HG03066 (cell line): ENCODE data around the gene LARGE1.

Source experiments
- ATAC-seq: cut with Tn5 transposase; IDR thresholded peaks from one replicate; pipeline ENCODE4 v1.9.1; 2021; ENCODE audit warnings: low read depth; ENCODE audit not compliant: unreplicated experiment

The LARGE1 gene

DNA sequence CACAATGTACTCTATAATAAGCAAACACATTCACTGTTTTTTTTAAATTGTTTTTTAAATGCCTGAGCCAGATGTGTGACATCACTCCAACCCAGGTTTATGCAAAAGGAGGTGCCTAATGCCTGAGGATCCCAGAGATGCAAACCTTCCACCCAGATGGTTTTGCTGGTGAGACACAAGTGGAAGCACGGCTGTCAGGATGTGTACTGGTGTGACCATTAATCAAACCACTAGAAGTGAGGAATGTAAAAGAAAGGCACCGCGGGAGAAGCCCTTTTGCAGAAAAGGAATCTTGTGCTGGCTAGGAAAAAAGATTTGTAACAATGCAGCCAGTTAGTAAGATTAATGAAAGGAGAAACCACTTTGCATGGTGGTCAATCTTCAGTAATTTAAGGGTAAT is 407.4 kb downstream of the LARGE1 start:
- no peak for ATAC-seq

DNA sequence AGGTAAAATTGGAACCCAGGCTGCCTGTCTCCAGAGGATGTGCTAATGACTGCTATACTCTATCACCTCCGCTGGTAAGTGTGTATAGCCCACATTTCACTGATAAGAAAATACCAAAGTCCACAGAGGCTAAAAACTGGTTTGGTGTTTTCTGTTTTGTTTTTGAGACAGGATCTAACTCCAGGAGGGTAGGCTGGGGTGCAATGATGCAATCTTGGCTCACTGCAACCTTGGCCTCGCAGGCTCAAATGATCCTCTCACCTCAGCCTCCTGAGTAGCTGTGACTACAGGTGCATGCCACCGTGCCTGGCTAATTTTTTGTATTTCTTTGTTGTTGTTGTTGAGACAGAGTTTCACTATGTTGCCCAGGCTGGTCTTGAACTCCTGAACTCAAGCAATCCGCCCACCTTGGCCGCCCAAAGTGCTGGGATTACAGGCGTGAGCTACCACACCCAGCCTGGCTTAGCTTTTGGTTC is 409.8 kb downstream of the LARGE1 start:
- ATAC-seq, result no peak

DNA sequence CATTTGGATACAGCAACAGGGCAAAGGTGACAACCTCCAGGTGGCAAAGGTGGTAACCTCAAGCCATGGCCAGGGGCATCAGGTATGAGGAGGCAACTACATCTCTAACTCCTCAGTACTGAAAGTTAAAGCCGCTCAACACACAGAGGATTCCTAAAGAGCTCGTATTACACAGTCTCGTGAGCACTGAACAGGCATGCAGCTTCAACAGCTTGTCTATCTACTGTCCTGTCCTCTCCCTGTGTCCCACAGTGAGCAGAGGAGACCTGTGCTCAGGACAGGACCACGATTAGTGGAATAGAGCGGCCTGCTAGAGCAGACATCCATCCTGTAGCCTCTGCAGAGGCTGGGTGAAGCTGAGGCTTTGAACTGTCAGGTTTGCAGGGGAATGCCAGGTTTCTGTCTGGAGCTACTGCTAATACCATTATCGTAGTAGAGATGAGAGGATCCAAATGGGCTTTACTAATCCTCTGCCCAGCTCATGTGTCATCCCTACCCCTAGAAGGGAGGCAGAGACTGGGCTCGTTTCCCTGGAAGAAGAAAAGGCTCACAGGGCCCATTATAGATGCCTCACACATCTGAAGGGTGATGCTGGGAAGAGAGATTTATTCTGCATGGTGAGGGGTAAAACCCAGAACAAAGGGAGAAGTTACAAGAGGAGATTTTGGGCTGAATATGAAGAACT is 415.2 kb downstream of the LARGE1 start:
- no peak for ATAC-seq

DNA sequence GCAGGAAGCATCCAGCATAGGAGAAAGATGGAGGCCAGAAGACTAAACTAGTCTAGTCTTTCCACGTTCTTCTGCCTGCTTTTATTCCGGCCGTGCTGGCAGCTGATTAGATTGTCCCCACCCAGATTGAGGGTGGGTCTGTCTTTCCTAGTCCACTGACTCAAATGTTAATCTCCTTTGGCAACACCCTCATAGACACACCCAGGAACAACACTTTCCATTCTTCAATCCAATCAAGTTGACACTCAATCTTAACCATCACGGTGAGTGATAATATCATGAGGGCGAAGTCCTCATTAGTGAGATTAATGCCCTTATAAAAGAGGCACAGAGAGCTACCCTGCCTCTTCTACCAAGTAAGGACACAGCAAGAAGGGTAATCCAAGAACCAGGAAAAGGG is 424.2 kb downstream of the LARGE1 start:
- no peak for ATAC-seq

DNA sequence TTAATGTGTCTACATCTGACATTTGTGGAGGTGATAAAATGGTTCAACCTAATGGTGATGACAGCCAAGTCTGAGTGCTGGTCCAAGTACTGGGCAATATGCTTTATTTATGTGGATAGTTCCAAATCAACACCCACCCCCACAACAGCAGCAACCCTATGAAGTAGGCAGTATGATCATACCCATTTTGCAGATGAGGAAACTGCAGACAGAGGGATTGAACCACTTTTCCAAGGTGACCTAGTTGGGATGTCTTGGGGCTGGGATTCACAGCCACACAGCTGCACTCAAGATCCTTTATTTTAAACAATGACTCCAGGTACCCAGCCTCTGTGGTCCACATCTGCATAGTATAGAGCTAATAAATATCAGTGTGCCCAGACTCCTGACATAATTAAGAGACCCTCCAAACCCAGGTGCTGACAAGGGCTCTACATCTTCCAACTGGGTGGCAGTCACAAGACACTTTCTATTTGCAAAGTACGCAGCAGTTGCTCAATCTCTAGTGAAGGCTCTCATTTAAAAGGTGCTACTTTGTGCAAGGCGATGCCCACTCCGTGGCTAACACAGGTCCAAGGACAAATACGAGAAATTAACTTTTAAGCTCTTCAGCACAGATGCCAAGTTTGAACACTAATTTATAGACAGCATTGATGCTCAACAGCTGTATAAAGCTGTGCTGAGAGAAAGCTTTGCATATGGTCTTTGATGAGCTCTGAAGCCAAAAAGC is 426.6 kb downstream of the LARGE1 start:
- no peak for ATAC-seq

DNA sequence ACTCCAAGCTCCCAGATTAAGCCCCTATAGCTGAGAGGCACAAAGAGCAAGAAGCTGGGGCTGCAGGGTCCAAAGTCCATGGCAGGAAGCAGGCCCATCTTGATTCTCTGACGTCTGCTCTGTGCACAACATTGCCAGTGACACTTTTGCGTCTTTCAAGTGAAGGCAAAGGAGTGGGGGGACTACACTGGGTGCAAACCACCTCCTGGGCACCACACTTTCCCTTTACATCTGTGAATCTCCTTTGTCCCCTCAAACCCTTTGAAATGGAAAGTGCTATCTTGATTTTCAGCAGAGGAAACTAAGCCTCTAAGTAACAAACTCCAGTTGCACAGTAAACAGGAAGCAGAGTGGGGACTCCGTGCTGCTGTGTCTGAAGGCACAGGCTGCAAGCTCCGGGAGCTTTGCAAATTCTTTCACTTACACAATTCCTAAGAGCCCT is 428.0 kb downstream of the LARGE1 start:
- ATAC-seq, result no peak

DNA sequence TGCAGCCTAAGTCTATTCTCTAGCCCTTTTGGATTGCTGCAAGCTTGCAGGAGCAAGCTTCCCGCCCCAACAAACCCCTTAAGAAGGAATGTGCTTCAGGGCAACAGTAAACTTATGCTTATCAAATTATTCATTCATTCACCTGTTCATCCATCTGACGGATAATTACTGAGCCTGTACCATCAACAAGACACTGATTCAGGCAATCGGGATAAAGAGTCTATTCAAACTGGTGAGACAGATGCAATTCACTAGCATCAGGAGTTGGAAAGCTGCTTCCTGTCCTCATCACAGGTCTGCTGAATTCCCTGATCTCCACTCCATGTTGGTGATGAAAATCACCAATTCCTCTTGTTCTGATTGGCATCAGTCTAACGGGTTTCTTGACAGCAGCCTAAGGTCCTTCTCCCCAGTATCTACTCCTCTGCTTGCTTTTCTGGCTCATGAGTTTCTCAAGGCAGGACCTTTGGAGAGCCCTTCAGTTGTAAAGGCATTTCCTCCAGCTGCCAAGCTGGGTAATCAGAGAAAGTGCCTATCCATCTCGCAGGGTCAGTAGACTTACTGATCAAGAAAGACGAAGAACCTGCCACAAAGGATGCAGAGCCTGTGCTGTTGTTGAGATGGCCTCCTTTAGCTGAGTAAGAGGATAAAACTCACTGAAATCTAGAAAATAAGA is 433.1 kb downstream of the LARGE1 start:
- ATAC-seq, result no peak

DNA sequence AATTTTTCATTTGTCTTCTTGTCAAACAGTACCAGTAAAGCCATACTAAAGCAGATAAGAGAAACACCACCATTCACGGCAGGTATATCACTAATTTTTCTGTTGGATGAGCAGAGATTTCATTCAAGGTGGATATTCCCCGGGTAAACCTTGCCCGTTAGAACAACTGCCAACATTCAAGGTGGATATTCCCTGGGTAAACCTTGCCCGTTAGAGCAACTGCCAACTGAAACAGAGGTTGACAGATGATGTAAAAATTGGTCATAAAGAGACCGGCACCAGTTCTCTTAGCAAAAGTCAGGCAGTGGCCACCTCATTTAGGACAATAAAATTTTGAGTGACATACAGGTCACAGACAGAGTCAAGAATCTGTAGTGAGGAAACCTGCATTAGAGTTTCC is 438.7 kb downstream of the LARGE1 start:
- ATAC-seq, result no peak

DNA sequence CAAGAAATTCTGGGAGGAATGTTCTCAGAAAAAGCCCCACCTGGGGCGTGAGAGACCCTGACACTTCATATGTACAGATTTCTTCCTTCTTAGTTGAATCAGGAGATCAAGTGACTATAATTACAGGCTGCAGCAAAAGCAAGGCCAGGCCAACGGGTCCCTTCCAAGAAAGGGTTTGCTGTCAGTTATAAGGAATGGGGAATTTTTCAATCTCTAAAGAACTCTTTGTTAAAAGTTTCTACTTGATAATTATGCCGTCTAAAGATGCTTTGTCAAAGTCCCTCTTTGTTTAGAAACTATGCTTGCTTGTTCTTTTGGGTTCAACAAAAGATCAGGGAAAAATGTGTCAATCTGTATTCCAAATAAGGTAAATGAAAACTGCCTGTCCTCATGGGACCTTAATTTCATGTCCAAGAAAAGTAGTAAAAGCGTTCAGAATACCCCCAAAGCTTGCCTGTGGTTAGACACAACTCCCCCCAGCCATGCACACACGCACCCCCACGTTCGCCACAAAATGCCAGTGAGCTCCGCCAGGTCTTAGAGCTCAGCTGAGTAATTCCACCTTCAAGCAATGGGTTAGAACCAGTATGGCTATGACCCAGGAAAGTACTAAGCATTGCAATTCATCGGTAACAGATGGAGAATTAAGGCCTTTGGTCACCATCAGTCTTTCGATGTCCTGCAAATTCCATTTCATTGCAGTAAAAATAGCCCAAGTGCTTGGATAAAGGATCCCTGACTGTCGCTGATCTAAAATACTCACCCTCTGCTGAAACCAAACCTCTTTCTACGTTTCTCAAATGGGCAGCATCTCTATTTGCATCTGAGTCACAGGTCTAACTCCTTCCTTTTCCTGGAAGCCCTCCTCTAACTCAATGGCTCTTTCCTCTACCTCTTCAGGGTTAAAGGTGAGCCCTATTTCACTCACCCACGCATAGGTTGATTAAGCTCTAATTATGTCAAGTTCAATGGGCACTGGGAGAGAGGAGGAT is 442.9 kb downstream of the LARGE1 start:
- ATAC-seq, result no peak

DNA sequence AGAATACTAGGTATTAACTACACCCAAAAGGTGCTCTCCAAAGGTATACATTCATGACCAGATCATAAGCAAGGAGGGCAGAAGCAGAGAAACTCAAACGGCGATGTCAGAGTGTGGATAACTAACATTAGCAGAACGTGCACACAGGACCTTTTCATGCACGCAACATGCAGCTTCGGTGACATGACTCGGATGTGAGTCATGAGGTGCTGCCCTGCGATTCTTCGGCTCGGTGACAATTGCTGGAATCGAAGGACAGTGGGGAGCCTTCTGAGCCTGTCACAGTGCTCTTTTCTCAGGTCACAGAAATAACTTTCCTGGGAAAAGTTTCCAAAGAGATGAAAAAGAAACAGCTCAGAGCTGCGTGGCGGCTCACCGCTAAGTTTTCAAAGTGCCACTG is 443.6 kb downstream of the LARGE1 start:
- no peak for ATAC-seq

DNA sequence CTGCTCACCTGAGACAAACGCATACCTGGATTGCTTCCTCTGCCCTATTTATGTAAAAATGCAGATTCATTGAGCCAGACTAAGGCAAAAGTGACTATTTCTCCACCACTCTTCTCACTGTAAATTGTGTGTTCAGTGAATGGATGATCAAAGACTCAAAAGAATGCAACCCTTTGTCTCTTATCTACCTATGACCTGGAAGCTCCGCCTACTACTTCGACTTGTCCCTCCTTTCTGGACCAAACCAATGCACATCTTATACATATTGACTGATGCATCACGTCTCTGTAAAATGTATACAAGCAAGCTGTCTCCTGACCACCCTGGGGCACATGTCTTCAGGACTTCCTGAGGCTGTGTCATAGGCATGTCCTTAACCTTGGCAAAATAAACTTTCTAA is 444.1 kb downstream of the LARGE1 start:
- ATAC-seq, result no peak

DNA sequence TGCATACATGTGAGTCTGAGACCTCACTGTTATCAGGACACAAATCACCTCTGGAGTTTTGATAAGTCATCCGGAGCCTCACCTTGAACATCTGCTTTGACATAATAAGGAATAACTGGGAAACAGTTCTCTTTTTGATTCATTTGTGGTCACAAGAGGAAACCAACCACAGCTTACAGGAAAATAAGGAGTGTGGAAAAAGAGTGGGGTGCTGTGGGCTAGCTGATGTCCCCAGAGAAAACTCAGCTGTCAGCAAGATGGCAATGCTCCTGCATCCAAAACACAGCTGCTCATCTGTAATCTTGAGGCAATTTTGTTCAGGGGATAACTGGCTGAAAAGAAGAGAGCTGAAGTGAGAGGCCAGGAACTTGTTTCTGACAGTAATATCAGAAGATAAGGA is 445.7 kb downstream of the LARGE1 start:
- no peak for ATAC-seq

DNA sequence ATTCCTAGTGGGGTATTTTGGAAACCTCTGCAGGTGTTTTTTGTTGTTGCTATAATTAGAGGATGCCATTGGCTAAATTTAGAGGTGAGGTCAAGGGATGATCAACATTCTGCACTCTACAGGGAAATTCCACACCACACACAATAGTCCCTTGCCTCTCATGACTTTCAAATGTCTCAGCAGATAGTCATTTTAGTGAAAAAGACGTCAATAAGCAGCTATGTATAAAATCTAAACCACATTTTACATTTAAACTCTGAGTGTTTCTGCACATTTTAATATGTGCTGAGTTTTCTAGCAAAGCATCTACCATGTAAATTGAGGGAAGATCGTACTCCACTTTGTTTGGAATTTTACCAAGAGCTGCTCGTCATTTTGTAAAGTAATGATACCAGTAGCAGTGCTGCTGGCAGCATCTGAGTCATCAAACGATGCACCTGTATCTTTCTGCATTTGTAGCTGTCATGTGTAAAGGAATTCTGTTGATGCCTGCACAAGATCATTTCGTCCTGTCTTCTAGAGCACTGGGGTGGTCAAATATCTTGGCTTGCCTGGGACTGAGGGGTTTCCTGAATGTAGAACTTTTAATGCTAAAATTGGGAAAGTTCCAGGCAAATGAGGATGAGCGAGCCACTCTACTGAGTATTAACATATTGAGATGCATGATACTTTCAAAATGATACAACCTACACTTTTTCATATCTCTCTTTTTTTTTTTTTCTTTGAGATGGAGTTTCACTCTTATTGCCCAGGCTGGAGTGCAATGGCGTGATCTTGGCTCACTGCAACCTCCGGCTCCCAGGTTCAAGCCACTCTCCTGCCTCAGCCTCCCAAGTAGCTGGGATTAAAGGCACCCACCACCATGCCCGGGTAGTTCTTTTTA is 447.6 kb downstream of the LARGE1 start:
- ATAC-seq, result no peak

DNA sequence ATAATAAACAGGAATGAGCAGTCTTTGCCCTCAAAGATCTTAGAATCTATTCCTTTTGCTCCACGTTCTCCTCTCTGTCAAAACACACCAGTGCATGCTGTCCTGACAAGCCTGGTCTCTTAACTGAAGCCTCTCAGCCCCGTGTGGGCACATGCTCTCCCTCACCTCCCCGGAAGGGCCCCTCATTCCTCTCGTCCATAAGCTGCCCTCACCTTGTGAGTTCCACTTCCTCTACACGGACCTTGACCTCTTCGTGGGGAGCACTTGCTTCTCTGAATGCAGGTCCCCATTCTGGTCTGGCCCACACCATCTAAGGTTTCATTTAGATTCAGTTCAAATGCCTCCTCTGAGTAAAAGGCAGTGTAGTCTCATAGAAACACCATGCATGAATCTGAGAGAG is 449.8 kb downstream of the LARGE1 start:
- ATAC-seq, result no peak

DNA sequence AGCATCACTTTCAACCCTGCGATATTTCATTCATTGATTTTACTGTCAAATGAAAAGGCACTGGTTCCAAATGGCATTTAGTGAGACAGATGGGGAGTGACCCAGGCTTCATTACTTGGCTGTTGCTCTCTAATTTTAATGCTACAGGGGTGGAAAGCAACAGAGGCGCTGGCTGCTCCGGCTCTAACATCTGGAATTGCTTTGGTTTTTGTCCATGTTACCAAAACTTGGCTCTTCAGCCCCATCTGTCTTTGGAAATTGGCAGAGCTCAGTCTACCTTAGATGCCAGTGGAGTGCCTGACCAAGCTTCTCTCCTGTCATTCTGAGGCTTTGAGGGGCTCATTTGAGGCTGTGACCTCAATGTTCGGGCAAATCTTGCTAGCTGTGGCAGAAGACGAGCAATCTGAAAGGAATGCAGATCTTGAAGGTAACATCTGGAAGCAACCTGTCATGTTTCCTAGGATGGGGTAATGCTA is 452.6 kb downstream of the LARGE1 start:
- ATAC-seq, result no peak

DNA sequence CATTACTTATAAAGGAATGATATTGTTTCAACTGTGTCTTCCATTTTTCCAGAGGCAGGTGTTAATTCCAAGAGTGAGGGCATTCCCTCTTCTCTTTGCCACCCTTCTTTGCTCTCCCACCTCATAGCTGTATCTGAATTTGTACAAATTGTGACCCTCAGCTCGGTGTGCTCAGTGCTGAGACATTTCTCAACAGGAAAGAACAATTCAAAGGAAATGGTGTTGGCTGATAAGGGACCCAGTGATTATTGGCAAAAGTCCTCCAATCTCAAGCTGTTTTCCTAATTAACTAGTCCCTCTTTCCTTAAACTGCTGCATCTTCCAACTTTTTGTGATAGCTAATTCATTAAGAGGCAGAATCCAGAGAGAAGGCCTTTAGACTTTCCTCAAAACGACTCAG is 453.2 kb downstream of the LARGE1 start:
- ATAC-seq, result no peak

DNA sequence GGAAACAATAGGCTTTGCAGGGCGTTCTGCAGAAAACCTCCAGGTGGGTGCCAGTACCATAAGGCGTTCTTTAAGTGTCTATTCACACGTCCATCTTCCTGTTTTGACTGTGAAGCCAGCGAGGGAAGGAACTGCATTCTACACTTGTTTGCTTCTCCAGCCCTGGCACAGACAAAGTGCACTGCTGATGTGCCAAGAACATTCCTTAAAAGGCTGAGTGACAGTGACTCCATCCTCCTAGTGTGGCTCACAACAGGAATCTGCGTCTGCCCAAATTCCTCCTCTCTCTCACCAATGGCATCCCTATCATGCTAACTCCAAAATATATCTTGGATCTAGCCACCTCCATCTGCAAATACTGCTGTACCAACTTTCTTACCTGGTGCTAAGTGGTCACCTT is 454.7 kb downstream of the LARGE1 start:
- no peak for ATAC-seq

DNA sequence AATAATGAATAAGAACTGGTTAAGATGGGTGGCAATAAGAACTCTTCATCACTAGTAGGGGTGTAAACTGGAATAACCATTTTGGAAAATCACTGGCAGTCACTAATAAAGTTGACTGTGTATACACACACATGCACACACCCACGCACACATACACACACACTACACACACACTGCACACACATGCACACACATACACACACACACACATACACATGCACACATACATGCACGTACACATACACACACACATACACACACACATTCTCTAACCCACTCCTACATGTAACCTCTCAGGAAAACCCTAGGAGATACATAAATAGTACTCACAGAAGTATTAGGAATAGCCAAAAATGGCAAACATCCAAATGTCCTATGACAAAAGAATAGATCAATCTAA is 455.6 kb downstream of the LARGE1 start:
- no peak for ATAC-seq

DNA sequence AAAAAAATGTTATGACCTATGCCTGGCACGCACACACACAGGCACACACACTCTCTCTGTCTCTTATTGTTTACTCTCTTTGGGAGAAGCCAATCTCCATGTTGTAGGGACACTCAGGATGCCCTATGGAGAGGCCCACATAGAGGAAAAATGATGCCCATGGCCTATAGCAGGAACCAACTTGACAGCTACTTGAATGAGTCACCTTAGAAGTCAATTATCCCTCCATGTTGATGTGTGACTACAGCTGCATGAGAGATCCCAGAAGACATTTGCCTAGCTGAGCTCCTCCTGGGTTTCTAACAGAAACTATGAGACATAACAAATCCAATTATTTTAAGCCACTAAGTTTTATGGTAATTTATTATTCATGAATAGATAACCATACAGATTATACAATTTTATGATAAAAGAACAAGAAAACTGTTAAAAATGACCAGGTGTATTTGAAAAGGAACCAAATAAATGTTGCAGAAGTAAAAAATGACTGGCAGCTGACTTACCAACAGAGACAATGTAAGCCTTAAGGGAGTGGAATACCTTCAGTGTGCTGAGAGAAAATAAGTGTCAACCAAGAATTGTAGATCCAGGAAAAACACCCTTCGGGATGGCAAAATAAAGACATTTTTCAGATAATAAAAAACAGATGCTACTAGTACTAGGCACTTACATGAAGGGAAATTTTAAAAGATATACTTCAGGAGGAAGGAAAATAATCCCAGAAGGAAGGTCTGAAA is 458.4 kb downstream of the LARGE1 start:
- no peak for ATAC-seq
